Neuronal stem cell (in vitro differentiated cells): ENCODE data around the gene SAFB2.

ENCODE experiments used
- DNase-seq: peaks from one replicate; pipeline ENCODE4 v3.0.0-alpha.2; 2013; ENCODE audit warnings: low spot score
- H2AFZ ChIP-seq: one replicate; pipeline ENCODE4 v1.6.1; 2013; ENCODE audit warnings: mild to moderate bottlenecking, low read length, inconsistent platforms
- H2AK5ac ChIP-seq: 2 replicates; pipeline ENCODE4 v1.6.1; 2013; ENCODE audit warnings: low read depth, mild to moderate bottlenecking, inconsistent platforms, low read length, moderate library complexity, mixed read lengths
- H2BK120ac ChIP-seq: 2 replicates; pipeline ENCODE4 v1.6.1; 2013; ENCODE audit warnings: low read depth, mild to moderate bottlenecking, inconsistent platforms, low read length, moderate library complexity, mixed read lengths
- H2BK12ac ChIP-seq: one replicate; pipeline ENCODE4 v1.6.1; 2013; ENCODE audit warnings: low read length, inconsistent platforms
- H2BK15ac ChIP-seq: 2 replicates; pipeline ENCODE4 v1.6.1; 2013; ENCODE audit warnings: mild to moderate bottlenecking, low read length, inconsistent platforms, mixed read lengths
- H2BK5ac ChIP-seq: one replicate; pipeline ENCODE4 v1.6.1; 2013; ENCODE audit warnings: inconsistent platforms, mild to moderate bottlenecking, low read length, moderate library complexity
- H3K14ac ChIP-seq: one replicate; pipeline ENCODE4 v1.6.1; 2013; ENCODE audit warnings: low read length, inconsistent platforms
- H3K18ac ChIP-seq: 2 replicates; pipeline ENCODE4 v1.6.1; 2013; ENCODE audit warnings: low read length, inconsistent platforms
- H3K23ac ChIP-seq: 2 replicates; pipeline ENCODE4 v1.6.1; 2013; ENCODE audit warnings: low read depth, mild to moderate bottlenecking, mixed read lengths, low read length, inconsistent platforms; ENCODE audit not compliant: poor library complexity
- H3K27ac ChIP-seq: replicated peaks from 3 replicates; pipeline ENCODE4 v1.5.1; 2013; ENCODE audit warnings: low read length, inconsistent platforms
- H3K27me3 ChIP-seq, 3 experiments: 2 replicates each; pipeline ENCODE4 v1.6.1; 2013; ENCODE audit warnings: low read length in 3 of 3, mild to moderate bottlenecking in 2 of 3, inconsistent platforms in 1 of 3, low read depth in 1 of 3, mixed read lengths in 1 of 3, moderate library complexity in 1 of 3; ENCODE audit not compliant: control insufficient read depth in 3 of 3, insufficient read depth in 3 of 3
- H3K36me3 ChIP-seq, 2 donors: replicated peaks in 1 of 2; 2 replicates each; pipeline ENCODE4 v1.6.1; 2013; ENCODE audit warnings: low read length in 2 of 2; ENCODE audit not compliant: control insufficient read depth in 2 of 2, insufficient read depth in 2 of 2
- H3K4ac ChIP-seq: 2 replicates; pipeline ENCODE4 v1.6.1; 2013; ENCODE audit warnings: inconsistent platforms, mild to moderate bottlenecking, low read length, moderate library complexity
- H3K4me1 ChIP-seq, 2 donors: 1 replicate in 1 of 2; 2 replicates in 1 of 2; pipeline ENCODE4 v1.6.1; 2013; ENCODE audit warnings: low read length in 2 of 2, low read depth in 1 of 2; ENCODE audit not compliant: control insufficient read depth in 2 of 2, insufficient read depth in 1 of 2
- H3K4me2 ChIP-seq: one replicate; pipeline ENCODE4 v1.6.1; 2013; ENCODE audit warnings: mild to moderate bottlenecking, low read length, inconsistent platforms; ENCODE audit not compliant: insufficient read depth, poor library complexity, severe bottlenecking
- H3K4me3 ChIP-seq, 2 donors: 2 replicates each; pipeline ENCODE4 v1.5.1; 2013; ENCODE audit warnings: low read length in 2 of 2, mild to moderate bottlenecking in 2 of 2, inconsistent platforms in 1 of 2, moderate library complexity in 1 of 2
- H3K79me1 ChIP-seq: one replicate; pipeline ENCODE4 v1.6.1; 2013; ENCODE audit warnings: low read depth, mild to moderate bottlenecking, inconsistent platforms, low read length, moderate library complexity
- H3K9ac ChIP-seq: one replicate; pipeline ENCODE4 v1.6.1; 2013; ENCODE audit warnings: mild to moderate bottlenecking, low read depth, low read length, inconsistent platforms; ENCODE audit not compliant: poor library complexity
- H3K9me3 ChIP-seq, 2 donors: replicated peaks in 1 of 2; 2 replicates each; pipeline versions ENCODE3 to v1.6.1; 2013; ENCODE audit warnings: low read length in 2 of 2, mild to moderate bottlenecking in 2 of 2, inconsistent platforms in 1 of 2, low read depth in 1 of 2, mixed read lengths in 1 of 2, moderate library complexity in 1 of 2; ENCODE audit not compliant: control insufficient read depth in 2 of 2, insufficient read depth in 1 of 2
- H4K8ac ChIP-seq: one replicate; pipeline ENCODE4 v1.6.1; 2013; ENCODE audit warnings: low read depth, mild to moderate bottlenecking, inconsistent platforms, low read length, moderate library complexity
- H4K91ac ChIP-seq: one replicate; pipeline ENCODE4 v1.6.1; 2013; ENCODE audit warnings: low read length, low read depth, mild to moderate bottlenecking, inconsistent platforms; ENCODE audit not compliant: poor library complexity
- WGBS, 2 donors: extraction: QIAGEN DNeasy Blood & Tissue Kit; methylation state at CpG; one replicate each; pipeline ENCODE4 v1.1.7; 2013; ENCODE audit warnings: missing lambda C conversion rate in 2 of 2, mixed read lengths in 1 of 2; ENCODE audit not compliant: insufficient read length in 2 of 2, insufficient replicate concordance in 1 of 2; ENCODE audit errors: extremely low coverage in 2 of 2; 5-methylcytosine and 5-hydroxymethylcytosine counted together

The SAFB2 gene

DNA sequence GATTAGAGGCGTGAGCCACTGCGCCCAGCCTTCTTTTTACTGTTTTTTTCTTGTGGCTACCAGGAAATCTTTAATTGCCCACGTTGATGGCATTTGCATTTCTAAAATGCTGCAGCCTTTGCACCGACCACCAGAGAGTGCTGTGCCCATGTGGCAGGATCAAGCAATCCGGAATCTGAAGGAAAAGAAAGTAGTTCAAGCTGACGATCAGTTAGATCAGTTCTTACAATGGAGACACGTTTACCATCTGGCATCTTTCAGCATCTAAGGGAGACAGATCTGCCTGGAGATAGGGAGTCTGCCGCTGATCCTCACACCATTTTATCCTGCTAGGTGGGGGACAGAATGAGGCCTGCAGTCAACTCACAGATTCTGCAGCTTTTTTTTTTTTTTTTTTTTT, 74.7 kb downstream of the SAFB2 start:
- DNase-seq: no peak
- WGBS, 2 donors: no CpG with 5 or more reads among the region's 8 CpGs
- H3K9me3 ChIP-seq: no peaks in the 10 kb centered on the region
- H3K27me3 ChIP-seq: peaks cover 0 to 5% (median 0%) of the 10 kb centered on the region in 3 experiments
- H4K91ac ChIP-seq: no peak overlapping the region
- no peak overlapping the region for H2AK5ac ChIP-seq
- no peak overlapping the region for H2AFZ ChIP-seq
- H2BK15ac ChIP-seq: no peak overlapping the region
- no peak overlapping the region for H3K23ac ChIP-seq
- no peak overlapping the region for H3K4me3 ChIP-seq
- H3K14ac ChIP-seq: no peak overlapping the region
- H3K4me1 ChIP-seq: no peaks in the 10 kb centered on the region
- H2BK5ac ChIP-seq: no peak overlapping the region
- H3K36me3 ChIP-seq: no peaks in the 10 kb centered on the region
- no peak overlapping the region for H3K9ac ChIP-seq
- H2BK120ac ChIP-seq: no peak overlapping the region
- no peak overlapping the region for H4K8ac ChIP-seq
- no peaks in the 10 kb centered on the region for H3K79me1 ChIP-seq
- H3K18ac ChIP-seq: no peak overlapping the region
- no peak overlapping the region for H3K4me2 ChIP-seq
- no peak overlapping the region for H3K27ac ChIP-seq
- no peak overlapping the region for H3K4ac ChIP-seq
- no peak overlapping the region for H2BK12ac ChIP-seq

DNA sequence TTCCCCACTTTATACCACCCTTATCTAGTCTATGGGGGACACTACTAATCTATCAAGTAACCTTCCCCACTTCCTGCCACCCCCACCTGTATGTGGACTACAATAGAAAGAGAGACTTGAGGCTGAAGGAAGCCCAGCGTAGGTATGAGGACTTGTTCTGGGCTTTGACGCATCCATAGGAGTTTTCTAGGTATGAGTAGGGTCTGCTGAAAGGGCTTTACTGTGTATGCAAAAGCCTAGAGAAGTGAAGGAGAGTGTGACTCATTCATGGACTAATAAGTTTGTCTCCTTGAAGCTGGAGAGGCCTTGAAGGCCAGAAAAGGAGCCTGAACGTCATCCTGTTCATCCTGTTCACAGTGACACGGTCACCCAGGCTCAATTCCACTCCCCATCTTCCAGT, 76.6 kb downstream of the SAFB2 start:
- no CpG with 5 or more reads among the region's 4 CpGs for WGBS, 2 donors
- H3K18ac ChIP-seq: no peak overlapping the region
- no peaks in the 10 kb centered on the region for H3K9me3 ChIP-seq
- H2AK5ac ChIP-seq: peak overlapping the region; percentile 79
- H3K4me3 ChIP-seq: no peak overlapping the region
- no peak overlapping the region for H4K91ac ChIP-seq
- H3K36me3 ChIP-seq: no peaks in the 10 kb centered on the region
- no peak overlapping the region for H3K9ac ChIP-seq
- no peak overlapping the region for H3K4me2 ChIP-seq
- H3K14ac ChIP-seq: no peak overlapping the region
- H2BK12ac ChIP-seq: no peak overlapping the region
- H2BK120ac ChIP-seq: no peak overlapping the region
- peaks cover 0 to 3% (median 0%) of the 10 kb centered on the region in 3 experiments for H3K27me3 ChIP-seq
- H3K4me1 ChIP-seq: no peaks in the 10 kb centered on the region
- no peak overlapping the region for H2AFZ ChIP-seq
- H4K8ac ChIP-seq: no peak overlapping the region
- no peak overlapping the region for H3K23ac ChIP-seq
- H3K79me1 ChIP-seq: no peaks in the 10 kb centered on the region
- H2BK15ac ChIP-seq: peak overlapping the region; percentile 96
- no peak overlapping the region for H3K4ac ChIP-seq
- H2BK5ac ChIP-seq: no peak overlapping the region
- no peak for DNase-seq
- no peak overlapping the region for H3K27ac ChIP-seq

DNA sequence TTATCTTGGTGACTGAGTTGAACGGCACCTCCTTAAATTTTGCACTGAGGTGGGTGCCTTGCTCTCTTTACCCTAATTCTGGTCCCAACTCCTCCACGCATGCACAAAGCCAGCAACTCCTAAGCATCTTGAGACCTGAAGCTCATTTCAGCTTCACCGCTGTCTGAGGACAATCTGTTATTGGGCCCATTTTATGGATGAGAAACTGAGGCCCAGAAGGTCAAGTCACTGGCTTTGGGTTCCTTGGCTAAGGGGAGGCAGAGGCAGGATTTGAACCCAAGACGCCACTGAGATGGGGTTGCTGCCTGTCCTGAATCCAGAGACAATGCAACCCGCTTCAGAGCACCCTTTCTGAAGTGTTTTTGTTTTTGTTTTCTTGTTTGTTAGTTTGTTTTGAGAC, 77.5 kb downstream of the SAFB2 start:
- Histone ChIP-seq H3K9ac (no peak overlapping the region), H3K4me1 (no peaks in the 10 kb centered on the region), H2BK12ac (no peak overlapping the region), H4K8ac (no peak overlapping the region), H3K23ac (no peak overlapping the region), H2AFZ (no peak overlapping the region), H3K36me3 (no peaks in the 10 kb centered on the region), H3K4me3 (no peak overlapping the region), H3K18ac (no peak overlapping the region), H2AK5ac (no peak overlapping the region), H3K4ac (no peak overlapping the region), H3K9me3 (no peaks in the 10 kb centered on the region), H2BK5ac (no peak overlapping the region), H2BK120ac (no peak overlapping the region), H3K14ac (no peak overlapping the region), H3K27ac (no peak overlapping the region), H3K4me2 (no peak overlapping the region), H2BK15ac (no peak overlapping the region), H3K27me3 (peaks cover 0 to 3% (median 0%) of the 10 kb centered on the region in 3 experiments), H3K79me1 (no peaks in the 10 kb centered on the region), H4K91ac (no peak overlapping the region)
- DNase-seq: no peak
- no CpG with 5 or more reads among the region's 5 CpGs for WGBS, 2 donors

DNA sequence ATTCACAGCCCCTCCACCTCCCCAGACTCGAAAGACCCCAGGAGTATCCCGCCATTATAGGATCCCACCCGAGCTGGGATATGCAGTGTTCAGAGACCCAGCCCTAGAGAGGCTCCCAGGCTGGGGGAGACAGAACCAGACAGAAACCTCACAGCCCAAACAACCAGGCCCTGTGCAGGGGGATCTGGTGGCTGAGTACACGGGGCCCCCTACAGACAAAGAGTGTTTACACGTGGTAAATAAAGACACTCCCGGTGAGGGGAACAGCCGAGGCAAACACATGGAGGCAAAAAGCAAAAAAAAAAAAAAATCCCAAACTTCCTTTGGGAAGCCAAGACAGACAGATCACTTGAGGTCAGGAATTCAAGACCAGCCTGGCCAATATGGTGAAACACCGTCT, 79.9 kb downstream of the SAFB2 start:
- H3K27ac ChIP-seq: no peak overlapping the region
- no peak overlapping the region for H3K4ac ChIP-seq
- no peak overlapping the region for H3K14ac ChIP-seq
- H3K4me3 ChIP-seq: no peak overlapping the region
- no peak overlapping the region for H2BK12ac ChIP-seq
- no peak overlapping the region for H2BK120ac ChIP-seq
- no peaks in the 10 kb centered on the region for H3K79me1 ChIP-seq
- WGBS, 2 donors: no CpG with 5 or more reads among the region's 8 CpGs
- no peak overlapping the region for H2BK5ac ChIP-seq
- no peak overlapping the region for H2BK15ac ChIP-seq
- no peak overlapping the region for H3K23ac ChIP-seq
- H3K9ac ChIP-seq: no peak overlapping the region
- no peak overlapping the region for H3K18ac ChIP-seq
- no peaks in the 10 kb centered on the region for H3K9me3 ChIP-seq
- DNase-seq: no peak
- H3K27me3 ChIP-seq: peaks cover 0 to 3% (median 0%) of the 10 kb centered on the region in 3 experiments
- H3K36me3 ChIP-seq: no peaks in the 10 kb centered on the region
- H4K8ac ChIP-seq: no peak overlapping the region
- H3K4me2 ChIP-seq: no peak overlapping the region
- peaks cover 9 to 12% of the 10 kb centered on the region in 2 donors for H3K4me1 ChIP-seq
- no peak overlapping the region for H2AK5ac ChIP-seq
- H4K91ac ChIP-seq: no peak overlapping the region
- H2AFZ ChIP-seq: peak overlapping the region; percentile 40
